CD14-positive monocyte (primary cell): ENCODE measurements around the gene VDAC1. TPM values are rescaled to one million over a fixed set of nuclear protein-coding genes. Genes with fewer than 3 reads are reported as not detected.

ENCODE experiments used
- DNase-seq, 3 donors: peaks; one replicate each; pipeline ENCODE4 v3.0.0-alpha.2; 2011 to 2022
- H2AFZ ChIP-seq: 2 replicates; pipeline ENCODE4 v1.6.0; 2012; ENCODE audit warnings: mild to moderate bottlenecking, low read depth, low read length, inconsistent platforms; ENCODE audit not compliant: insufficient read depth, poor library complexity, severe bottlenecking
- H3K27ac ChIP-seq, 2 donors: 1 replicate in 1 of 2; 2 replicates in 1 of 2; pipeline ENCODE4 v1.5.1; 2012 to 2013; ENCODE audit warnings: low read length in 2 of 2, control low read depth in 1 of 2, inconsistent platforms in 1 of 2, low read depth in 1 of 2, mild to moderate bottlenecking in 1 of 2
- H3K27me3 ChIP-seq, 2 donors: one replicate each; pipeline versions ENCODE4 v1.6.0 to v1.6.1; 2011 to 2013; ENCODE audit warnings: low read length in 2 of 2; ENCODE audit not compliant: control insufficient read depth in 2 of 2, insufficient read depth in 2 of 2
- H3K36me3 ChIP-seq, 2 donors: replicated peaks in 1 of 2; 1 replicate in 1 of 2; 2 replicates in 1 of 2; pipeline versions ENCODE4 v1.5.1 to v1.6.1; 2012 to 2013; ENCODE audit warnings: low read length in 2 of 2, control low read depth in 1 of 2, inconsistent platforms in 1 of 2, mild to moderate bottlenecking in 1 of 2; ENCODE audit not compliant: insufficient read depth in 2 of 2, control insufficient read depth in 1 of 2
- H3K4me1 ChIP-seq, 2 donors: 1 replicate in 1 of 2; 2 replicates in 1 of 2; pipeline versions ENCODE4 v1.5.1 to v1.6.1; 2012 to 2013; ENCODE audit warnings: low read length in 2 of 2, control low read depth in 1 of 2, inconsistent platforms in 1 of 2, mild to moderate bottlenecking in 1 of 2, moderate library complexity in 1 of 2; ENCODE audit not compliant: insufficient read depth in 2 of 2, control insufficient read depth in 1 of 2
- H3K4me2 ChIP-seq: replicated peaks from 2 replicates; pipeline ENCODE3; 2012; ENCODE audit warnings: low read length, moderate library complexity, mild to moderate bottlenecking; ENCODE audit not compliant: poor library complexity, severe bottlenecking; ENCODE audit errors: extremely low read depth
- H3K4me3 ChIP-seq, 3 experiments: fragments of 200-600 bp in 1 of 3; sonication (generic) in 1 of 3; replicated peaks in 1 of 3; 1 replicate in 2 of 3; 2 replicates in 1 of 3; pipeline ENCODE4 v1.5.1; 2011 to 2013; ENCODE audit warnings: low read length in 3 of 3, mild to moderate bottlenecking in 3 of 3, control low read depth in 2 of 3, low read depth in 2 of 3, inconsistent platforms in 1 of 3, moderate library complexity in 1 of 3
- H3K79me2 ChIP-seq: 2 replicates; pipeline ENCODE4 v1.6.0; 2012; ENCODE audit warnings: mild to moderate bottlenecking, control low read depth, inconsistent platforms, low read length, moderate library complexity; ENCODE audit not compliant: insufficient read depth
- H3K9ac ChIP-seq: 2 replicates; pipeline ENCODE4 v1.6.0; 2017; ENCODE audit warnings: low read length, mild to moderate bottlenecking; ENCODE audit not compliant: insufficient read depth, poor library complexity, severe bottlenecking
- H3K9me3 ChIP-seq, 2 donors: replicated peaks in 1 of 2; 1 replicate in 1 of 2; 2 replicates in 1 of 2; pipeline versions ENCODE4 v1.5.1 to v1.6.1; 2012 to 2013; ENCODE audit warnings: low read length in 2 of 2, control low read depth in 1 of 2; ENCODE audit not compliant: control insufficient read depth in 1 of 2, insufficient read depth in 1 of 2
- H4K20me1 ChIP-seq: 2 replicates; pipeline ENCODE4 v1.6.0; 2012; ENCODE audit warnings: mild to moderate bottlenecking, low read length, control low read depth, moderate library complexity; ENCODE audit not compliant: insufficient read depth
- H3K27ac Mint-ChIP-seq, 7 donors: one replicate each; pipeline ENCODE4 v1.8.0; 2020; ENCODE audit warnings: mild to moderate bottlenecking in 7 of 7, mixed read lengths in 7 of 7, moderate library complexity in 6 of 7, inconsistent platforms in 2 of 7
- H3K27me3 Mint-ChIP-seq, 3 donors: one replicate each; pipeline ENCODE4 v1.8.0; 2021 to 2022; ENCODE audit warnings: low read depth in 3 of 3, mild to moderate bottlenecking in 3 of 3, mixed read lengths in 3 of 3, moderate library complexity in 3 of 3, inconsistent platforms in 1 of 3
- H3K36me3 Mint-ChIP-seq, 2 donors: one replicate each; pipeline ENCODE4 v1.8.0; 2020; ENCODE audit warnings: mixed read lengths in 2 of 2, inconsistent platforms in 1 of 2, mild to moderate bottlenecking in 1 of 2
- H3K4me1 Mint-ChIP-seq: one replicate; pipeline ENCODE4 v1.8.0; 2020; ENCODE audit warnings: mild to moderate bottlenecking, mixed read lengths
- H3K4me3 Mint-ChIP-seq, 2 donors: one replicate each; pipeline ENCODE4 v1.8.0; 2020; ENCODE audit warnings: mild to moderate bottlenecking in 2 of 2, mixed read lengths in 2 of 2, moderate library complexity in 1 of 2
- H3K9me3 Mint-ChIP-seq, 7 donors: one replicate each; pipeline ENCODE4 v1.8.0; 2020 to 2022; ENCODE audit warnings: mixed read lengths in 7 of 7, mild to moderate bottlenecking in 6 of 7, moderate library complexity in 6 of 7, inconsistent platforms in 2 of 7
- WGBS: methylation state at CpG from one replicate; pipeline ENCODE4 v1.1.5; 2013; ENCODE audit warnings: missing lambda C conversion rate; ENCODE audit not compliant: insufficient coverage; 5-methylcytosine and 5-hydroxymethylcytosine counted together
- intact Hi-C, 2 donors: fragments of 100-400 bp; cut with micrococcal nuclease; formaldehyde crosslinking; loops; one replicate each; pipeline versions ENCODE4 v1.15.0 to v1.15.1; 2023
- polyA plus RNA-seq, 3 donors: library from polyadenylated mRNA; depleted of rRNA in 1 of 3; unstranded in 2 of 3; stranded (reverse) in 1 of 3; fragments of 300-500 nt in 2 of 3; fragments of >200 nt in 1 of 3; fragmentation: Illumina TruSeq in 2 of 3; gene quantifications; 1 replicate in 2 of 3; 2 replicates in 1 of 3; pipeline ENCODE4 v1.2.3, GENCODE V29; 2012 to 2021
- TF ChIP-seq, protein P1 (sequence below): fragments of 200-600 bp; IDR thresholded peaks from one replicate; pipeline ENCODE4 v1.8.0; 2022; ENCODE audit warnings: antibody characterized with exemption, mild to moderate bottlenecking

VDAC1 gene
- polyA plus RNA-seq, 3 donors: 59.9 to 107 (median 84.4) TPM

DNA sequence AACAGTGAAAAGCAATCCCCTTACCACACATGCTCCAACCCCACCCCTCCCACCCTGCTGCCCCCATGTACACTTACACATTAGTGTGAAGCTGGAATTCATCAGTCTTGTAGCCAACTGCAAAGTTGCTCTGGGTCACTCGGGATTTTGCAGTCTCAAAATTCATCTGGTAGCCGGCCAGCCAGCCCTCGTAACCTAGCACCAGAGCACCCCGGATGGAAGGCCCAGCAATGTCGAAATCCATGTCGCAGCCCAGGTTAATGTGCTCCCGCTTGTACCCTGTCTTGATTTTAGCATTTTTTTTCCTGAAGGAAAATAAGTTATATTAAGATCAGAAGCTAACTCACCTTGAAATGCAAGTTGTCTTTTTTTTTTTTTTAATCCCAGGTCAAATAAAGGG, 24.1 kb downstream of the VDAC1 start:
- H3K4me3 Mint-ChIP-seq: no peak overlapping the region
- H3K27me3 ChIP-seq: no peaks in the 10 kb centered on the region
- H3K79me2 ChIP-seq: no peaks in the 10 kb centered on the region
- H3K4me1 Mint-ChIP-seq: peaks cover 6% of the 10 kb centered on the region
- no peak overlapping the region for H3K4me3 ChIP-seq
- H3K36me3 Mint-ChIP-seq: peaks cover 62 to 85% of the 10 kb centered on the region in 2 donors
- no peaks in the 10 kb centered on the region for H3K4me1 ChIP-seq
- no peak for DNase-seq
- intact Hi-C loops: no loop called here
- TF ChIP-seq, protein P1, sequence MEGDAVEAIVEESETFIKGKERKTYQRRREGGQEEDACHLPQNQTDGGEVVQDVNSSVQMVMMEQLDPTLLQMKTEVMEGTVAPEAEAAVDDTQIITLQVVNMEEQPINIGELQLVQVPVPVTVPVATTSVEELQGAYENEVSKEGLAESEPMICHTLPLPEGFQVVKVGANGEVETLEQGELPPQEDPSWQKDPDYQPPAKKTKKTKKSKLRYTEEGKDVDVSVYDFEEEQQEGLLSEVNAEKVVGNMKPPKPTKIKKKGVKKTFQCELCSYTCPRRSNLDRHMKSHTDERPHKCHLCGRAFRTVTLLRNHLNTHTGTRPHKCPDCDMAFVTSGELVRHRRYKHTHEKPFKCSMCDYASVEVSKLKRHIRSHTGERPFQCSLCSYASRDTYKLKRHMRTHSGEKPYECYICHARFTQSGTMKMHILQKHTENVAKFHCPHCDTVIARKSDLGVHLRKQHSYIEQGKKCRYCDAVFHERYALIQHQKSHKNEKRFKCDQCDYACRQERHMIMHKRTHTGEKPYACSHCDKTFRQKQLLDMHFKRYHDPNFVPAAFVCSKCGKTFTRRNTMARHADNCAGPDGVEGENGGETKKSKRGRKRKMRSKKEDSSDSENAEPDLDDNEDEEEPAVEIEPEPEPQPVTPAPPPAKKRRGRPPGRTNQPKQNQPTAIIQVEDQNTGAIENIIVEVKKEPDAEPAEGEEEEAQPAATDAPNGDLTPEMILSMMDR: no peak
- 95% methylated on average over 5 of the region's 7 CpGs for WGBS
- H3K36me3 ChIP-seq: peaks cover 35 to 86% of the 10 kb centered on the region in 2 donors
- H4K20me1 ChIP-seq: no peaks in the 10 kb centered on the region
- peak overlapping the region in 1 of 7 donors; percentile 13 for H3K27ac Mint-ChIP-seq
- no peaks in the 10 kb centered on the region for H3K9me3 ChIP-seq
- no peak overlapping the region for H3K27ac ChIP-seq
- H3K4me2 ChIP-seq: no peak overlapping the region
- no peaks in the 10 kb centered on the region for H3K9me3 Mint-ChIP-seq
- H3K9ac ChIP-seq: no peak overlapping the region
- H3K27me3 Mint-ChIP-seq: peaks cover 0 to 4% (median 0%) of the 10 kb centered on the region in 3 donors
- no peak overlapping the region for H2AFZ ChIP-seq

DNA sequence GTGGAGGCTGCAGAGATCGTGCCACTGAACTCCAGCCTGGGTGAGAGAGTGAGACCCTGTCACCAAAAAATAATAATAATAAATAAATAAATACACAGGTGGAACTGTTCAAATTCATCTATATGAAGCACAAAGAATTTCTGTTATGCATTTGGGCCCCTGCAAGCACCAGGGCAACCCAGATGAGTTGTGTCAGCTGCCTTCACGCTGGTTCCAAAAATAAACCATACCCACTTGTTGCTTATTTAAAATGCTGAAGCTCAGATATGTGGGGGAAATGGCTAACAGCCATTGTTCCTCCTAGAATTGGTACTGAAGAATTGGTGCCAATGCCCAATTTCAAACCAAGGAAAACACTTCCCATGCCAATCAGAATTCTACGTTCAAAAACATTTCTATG, 25.8 kb downstream of the VDAC1 start:
- intact Hi-C loops: no loop called here
- Mint-ChIP-seq H3K9me3 (no peaks in the 10 kb centered on the region), H3K27me3 (peaks cover 0 to 4% (median 0%) of the 10 kb centered on the region in 3 donors), H3K4me3 (no peak overlapping the region), H3K4me1 (peaks cover 6% of the 10 kb centered on the region), H3K27ac (no peak overlapping the region), H3K36me3 (peaks cover 66 to 85% of the 10 kb centered on the region in 2 donors)
- Histone ChIP-seq H3K4me1 (no peaks in the 10 kb centered on the region), H4K20me1 (no peaks in the 10 kb centered on the region), H3K4me3 (no peak overlapping the region), H3K27ac (no peak overlapping the region), H2AFZ (no peak overlapping the region), H3K79me2 (no peaks in the 10 kb centered on the region), H3K9me3 (no peaks in the 10 kb centered on the region), H3K4me2 (no peak overlapping the region), H3K9ac (no peak overlapping the region), H3K36me3 (peaks cover 42 to 89% of the 10 kb centered on the region in 2 donors), H3K27me3 (no peaks in the 10 kb centered on the region)
- no CpG with 5 or more reads among the region's 3 CpGs for WGBS
- no peak for DNase-seq
- TF ChIP-seq, protein P1: no peak
